Spleen (tissue), 7 donors: ENCODE data around the gene CAMTA2.

Source experiments
- POLR2A ChIP-seq, 3 donors: fragments of 450-650 bp; IDR thresholded peaks; one replicate each; pipeline ENCODE4 v1.5.1; 2017; ENCODE audit warnings: antibody characterized with exemption in 3 of 3, mild to moderate bottlenecking in 1 of 3
- POLR2AphosphoS5 ChIP-seq, 3 donors: sonication (generic); formaldehyde crosslinking; IDR thresholded peaks; one replicate each; pipeline ENCODE4 v1.5.1; 2017; ENCODE audit warnings: antibody characterized with exemption in 3 of 3
- TF ChIP-seq, protein P1 (sequence below), 11 experiments: fragments of 200-600 bp in 7 of 11; fragments of 450-650 bp in 4 of 11; sonication (generic) in 4 of 11; IDR thresholded peaks in 8 of 11; conservative IDR thresholded peaks in 3 of 11; 1 replicate in 7 of 11; 2 replicates in 4 of 11; pipeline versions ENCODE4 v1.4.0 to v1.8.0; 2016 to 2021; ENCODE audit warnings: antibody characterized with exemption in 11 of 11, inconsistent platforms in 4 of 11, mild to moderate bottlenecking in 1 of 11
- donor health status: DM: no; HTN: no; CAD: no; lungs with moderate emphysema.
- donor health status: DM: no; HTN: no; CAD: no.
- donor health status: DM: no; HTN: no; CAD: no.

DNA sequence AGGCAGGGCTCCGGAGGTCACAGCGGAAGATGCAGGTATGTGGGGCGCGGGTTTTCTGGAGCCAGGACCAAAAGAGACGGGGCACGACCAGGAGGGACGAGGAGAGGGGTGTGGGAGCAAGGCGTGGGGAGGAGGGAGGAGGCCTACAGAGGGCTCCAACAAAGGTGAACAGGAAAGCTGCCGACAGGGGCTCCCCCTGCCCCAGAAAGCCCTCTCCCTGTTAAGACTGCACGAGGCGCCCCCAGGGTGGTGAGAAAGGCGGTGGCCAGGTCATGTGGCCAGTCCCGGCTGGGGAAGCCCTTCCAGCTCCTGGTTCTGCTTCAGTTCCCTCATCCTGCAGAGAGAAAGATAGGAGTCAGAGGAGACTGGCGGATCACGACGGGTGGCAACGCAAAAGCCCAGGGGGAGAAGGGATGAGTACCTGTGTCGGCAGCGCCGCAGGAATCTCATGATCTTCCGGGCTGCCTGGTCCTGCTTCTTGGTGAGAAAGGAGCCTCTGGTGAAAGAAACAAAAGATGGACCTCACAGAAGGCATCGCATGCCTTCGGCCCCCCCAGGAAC lies 18.9 kb downstream of the CAMTA2 start:
- TF ChIP-seq, protein P1, sequence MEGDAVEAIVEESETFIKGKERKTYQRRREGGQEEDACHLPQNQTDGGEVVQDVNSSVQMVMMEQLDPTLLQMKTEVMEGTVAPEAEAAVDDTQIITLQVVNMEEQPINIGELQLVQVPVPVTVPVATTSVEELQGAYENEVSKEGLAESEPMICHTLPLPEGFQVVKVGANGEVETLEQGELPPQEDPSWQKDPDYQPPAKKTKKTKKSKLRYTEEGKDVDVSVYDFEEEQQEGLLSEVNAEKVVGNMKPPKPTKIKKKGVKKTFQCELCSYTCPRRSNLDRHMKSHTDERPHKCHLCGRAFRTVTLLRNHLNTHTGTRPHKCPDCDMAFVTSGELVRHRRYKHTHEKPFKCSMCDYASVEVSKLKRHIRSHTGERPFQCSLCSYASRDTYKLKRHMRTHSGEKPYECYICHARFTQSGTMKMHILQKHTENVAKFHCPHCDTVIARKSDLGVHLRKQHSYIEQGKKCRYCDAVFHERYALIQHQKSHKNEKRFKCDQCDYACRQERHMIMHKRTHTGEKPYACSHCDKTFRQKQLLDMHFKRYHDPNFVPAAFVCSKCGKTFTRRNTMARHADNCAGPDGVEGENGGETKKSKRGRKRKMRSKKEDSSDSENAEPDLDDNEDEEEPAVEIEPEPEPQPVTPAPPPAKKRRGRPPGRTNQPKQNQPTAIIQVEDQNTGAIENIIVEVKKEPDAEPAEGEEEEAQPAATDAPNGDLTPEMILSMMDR (IDR thresholded peaks at IDR 0.05 in 8 of 11, conservative IDR thresholded peaks at IDR 0.05 in 3 of 11) = no peak
- TF ChIP-seq POLR2A (IDR thresholded peaks at IDR 0.05) (no peak), POLR2AphosphoS5 (IDR thresholded peaks at IDR 0.05) (no peak)
